GM19328 (cell line): Measurements from ENCODE around the gene ACAD9.
"Not testable (repeated sequence)": the region's sequence is repeated elsewhere in the genome, so short reads cannot be mapped to it uniquely, and the experiment has no call there.

Experiments
- ATAC-seq: cut with Tn5 transposase; IDR thresholded peaks from one replicate; pipeline ENCODE4 v1.9.1; 2021; ENCODE audit warnings: mild to moderate bottlenecking, moderate library complexity; ENCODE audit not compliant: unreplicated experiment

The ACAD9 gene

GRCh38 chr3:128859630-128860029 is 19.8 kb upstream of the ACAD9 start:
- no peak for ATAC-seq

GRCh38 chr3:128861491-128861890 is 17.9 kb upstream of the ACAD9 start:
- ATAC-seq: no peak

- ATAC-seq: no peak
These were observed 15.9 kb upstream of the ACAD9 start for GRCh38 chr3:128863560-128863959.

- no peak for ATAC-seq
These were observed 15.0 kb upstream of the ACAD9 start for GRCh38 chr3:128864351-128864811.

- ATAC-seq: not testable (repeated sequence)
These were observed 14.3 kb upstream of the ACAD9 start for GRCh38 chr3:128864849-128865804.

- no peak for ATAC-seq
These were observed 12.0 kb upstream of the ACAD9 start for GRCh38 chr3:128867200-128868125.

- no peak for ATAC-seq
These were observed 9.1 kb upstream of the ACAD9 start for GRCh38 chr3:128870347-128870746.

GRCh38 chr3:128872282-128872681 is 7.1 kb upstream of the ACAD9 start:
- ATAC-seq: no peak

- ATAC-seq: no peak
These were observed 6.7 kb upstream of the ACAD9 start for GRCh38 chr3:128872744-128873143.

- no peak for ATAC-seq
These were observed 6.0 kb upstream of the ACAD9 start for GRCh38 chr3:128873244-128874022.

GRCh38 chr3:128874481-128875180 is 4.8 kb upstream of the ACAD9 start:
- no peak for ATAC-seq

GRCh38 chr3:128875556-128876120 is 3.8 kb upstream of the ACAD9 start:
- ATAC-seq: no peak

GRCh38 chr3:128878011-128878457 is 1.4 kb upstream of the ACAD9 start:
- ATAC-seq: no peak

GRCh38 chr3:128878556-128879124 is 780 bp upstream of the ACAD9 start:
- ATAC-seq: no peak

GRCh38 chr3:128879991-128880390 is 571 bp downstream of the ACAD9 start:
- no peak for ATAC-seq

- ATAC-seq: not testable (repeated sequence)
These were observed 1.0 kb downstream of the ACAD9 start for GRCh38 chr3:128880455-128880854.

- no peak for ATAC-seq
These were observed 2.2 kb downstream of the ACAD9 start for GRCh38 chr3:128881576-128881975.

- ATAC-seq: no peak
These were observed 3.3 kb downstream of the ACAD9 start for GRCh38 chr3:128882719-128883118.

GRCh38 chr3:128884992-128885391 is 5.6 kb downstream of the ACAD9 start:
- ATAC-seq: no peak
